Large intestine (tissue), 3 donors: ENCODE results near the gene FA2H. TPM values are rescaled to one million over a fixed set of nuclear protein-coding genes. Genes with fewer than 3 reads are reported as not detected.
A peak's percentile ranks its signal among the peaks of the same experiment; 100 is the strongest.
"Not testable (repeated sequence)": the region's sequence is repeated elsewhere in the genome, so short reads cannot be mapped to it uniquely, and the experiment has no call there.

Source experiments
- DNase-seq, 2 donors: peaks; one replicate each; pipeline versions ENCODE4 v3.0.0 to v3.0.0-alpha.2; 2013
- H3K27ac ChIP-seq: one replicate; pipeline ENCODE4 v1.5.1; 2013; ENCODE audit warnings: low read length
- H3K27me3 ChIP-seq: 2 replicates; pipeline ENCODE4 v1.6.1; 2013; ENCODE audit warnings: low read length; ENCODE audit not compliant: control insufficient read depth, insufficient read depth
- H3K36me3 ChIP-seq: 2 replicates; pipeline ENCODE4 v1.6.1; 2013; ENCODE audit warnings: low read length; ENCODE audit not compliant: control insufficient read depth, insufficient read depth
- H3K4me1 ChIP-seq: one replicate; pipeline ENCODE4 v1.6.1; 2013; ENCODE audit warnings: low read length; ENCODE audit not compliant: control insufficient read depth, insufficient read depth
- H3K4me3 ChIP-seq: one replicate; pipeline ENCODE4 v1.5.1; 2013; ENCODE audit warnings: low read length
- H3K9me3 ChIP-seq: one replicate; pipeline ENCODE4 v1.6.1; 2013; ENCODE audit warnings: mild to moderate bottlenecking, low read depth, low read length, moderate library complexity; ENCODE audit not compliant: control insufficient read depth
- WGBS: methylation state at CpG from one replicate; pipeline ENCODE4 v1.1.5; 2013; ENCODE audit warnings: low lambda C conversion rate; ENCODE audit not compliant: insufficient coverage; 5-methylcytosine and 5-hydroxymethylcytosine counted together
- polyA plus RNA-seq: library from polyadenylated mRNA; unstranded; fragments of 120-200 nt; gene quantifications from one replicate; pipeline ENCODE4 v1.2.1, GENCODE V29; 2013

FA2H gene
- polyA plus RNA-seq, 1 donor, result 10.4 TPM

GRCh38 chr16:74771656-74772315 lies 2.8 kb downstream of the FA2H start:
- 57% methylated on average over 1 of the region's 11 CpGs for WGBS
- Histone ChIP-seq H3K4me3 (no peak overlapping the region), H3K9me3 (no peaks in the 10 kb centered on the region), H3K4me1 (peaks cover 11% of the 10 kb centered on the region), H3K27ac (no peak overlapping the region), H3K36me3 (no peaks in the 10 kb centered on the region), H3K27me3 (peaks cover 10% of the 10 kb centered on the region)
- no peak for DNase-seq

- 70% methylated on average over 2 of the region's 13 CpGs for WGBS
- peak in 1 of 2 donors; percentile 15 for DNase-seq
- H3K27me3 ChIP-seq, result peaks cover 10% of the 10 kb centered on the region
- no peak overlapping the region for H3K4me3 ChIP-seq
- no peaks in the 10 kb centered on the region for H3K36me3 ChIP-seq
- H3K4me1 ChIP-seq, result peaks cover 11% of the 10 kb centered on the region
- H3K9me3 ChIP-seq, result no peaks in the 10 kb centered on the region
- no peak overlapping the region for H3K27ac ChIP-seq
Observed at GRCh38 chr16:74770831-74771526, 3.6 kb downstream of the FA2H start.

DNA sequence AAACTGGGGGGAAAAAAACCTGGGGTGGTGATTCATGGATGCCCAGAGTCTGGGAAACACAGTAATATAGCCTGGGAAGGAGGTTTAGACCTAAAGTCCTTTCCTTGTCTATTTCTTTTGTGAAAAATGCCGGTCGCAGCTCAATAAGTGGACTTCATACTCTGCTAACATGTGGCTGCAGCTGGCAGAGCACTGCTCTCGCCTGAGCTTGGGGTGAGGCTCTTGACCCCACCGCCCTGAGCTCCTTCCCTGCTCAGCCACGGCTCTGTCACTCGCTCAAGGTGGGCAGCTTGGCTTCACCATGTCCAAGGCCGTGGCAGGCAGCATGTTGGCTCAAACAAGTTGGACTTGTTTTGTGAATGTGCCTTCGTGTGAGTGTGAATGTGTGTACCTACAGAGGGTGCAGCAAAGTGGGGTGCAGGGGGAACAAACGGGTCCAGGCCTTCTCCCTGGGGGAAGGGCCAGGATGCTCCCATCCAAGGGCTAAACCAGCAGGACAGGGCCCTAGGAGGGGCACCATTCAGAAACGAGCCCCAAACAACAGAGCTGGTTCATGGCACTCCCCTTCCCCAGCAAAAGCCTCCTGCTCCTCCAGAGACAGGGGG lies 4.9 kb downstream of the FA2H start:
- H3K27ac ChIP-seq, result peak overlapping the region; percentile 13
- H3K9me3 ChIP-seq, result no peaks in the 10 kb centered on the region
- no peak overlapping the region for H3K4me3 ChIP-seq
- WGBS, result no CpG with 5 or more reads among the region's 10 CpGs
- H3K4me1 ChIP-seq, result peaks cover 11% of the 10 kb centered on the region
- peak; percentile 74 to 83 for DNase-seq
- peaks cover 10% of the 10 kb centered on the region for H3K27me3 ChIP-seq
- no peaks in the 10 kb centered on the region for H3K36me3 ChIP-seq

DNA sequence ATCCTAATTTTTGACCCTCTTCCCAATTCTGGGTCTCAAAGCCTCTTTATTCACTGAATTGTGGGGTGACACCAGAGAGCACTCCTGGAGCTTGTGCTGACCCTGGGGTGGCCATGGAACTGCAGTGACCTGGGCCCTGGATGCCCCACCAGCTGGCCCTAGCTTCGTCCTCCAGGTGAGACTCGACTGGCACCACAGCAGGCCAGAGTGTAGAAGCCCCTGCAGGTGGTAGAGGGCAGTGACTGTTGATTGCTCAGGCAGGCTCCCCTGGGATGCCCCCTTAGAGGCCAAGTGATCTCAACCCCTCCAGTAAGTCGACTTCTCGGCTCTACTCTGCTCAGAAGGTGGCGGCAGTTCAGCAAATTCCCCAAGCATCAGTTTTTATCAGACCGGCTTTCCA lies 6.4 kb downstream of the FA2H start:
- Histone ChIP-seq H3K36me3 (no peaks in the 10 kb centered on the region), H3K27me3 (no peaks in the 10 kb centered on the region), H3K9me3 (no peaks in the 10 kb centered on the region), H3K4me1 (peaks cover 11% of the 10 kb centered on the region), H3K27ac (no peak overlapping the region), H3K4me3 (no peak overlapping the region)
- 90% methylated on average over 2 of the region's 6 CpGs for WGBS
- DNase-seq, result no peak

DNA sequence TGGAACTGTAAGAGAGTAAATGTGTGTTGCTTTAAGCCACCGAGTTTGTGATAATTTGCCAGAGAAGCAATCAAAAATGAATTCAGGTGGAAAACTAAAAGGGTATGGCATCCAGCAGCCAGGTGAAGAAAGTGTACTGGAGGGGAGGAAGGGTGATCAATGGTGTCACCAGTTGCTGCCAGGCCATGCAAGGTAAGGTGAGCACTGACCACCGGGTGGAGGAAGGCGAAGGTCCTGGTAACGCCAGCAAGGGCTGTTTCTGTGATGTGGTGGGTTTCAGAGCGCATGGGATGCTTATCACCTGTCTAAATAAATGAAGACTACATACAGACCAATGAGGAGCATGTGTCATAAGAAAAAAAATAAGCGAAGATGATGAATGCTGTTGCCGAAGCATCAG lies 6.9 kb downstream of the FA2H start:
- H3K27ac ChIP-seq, result no peak overlapping the region
- no peak overlapping the region for H3K4me3 ChIP-seq
- H3K4me1 ChIP-seq, result peaks cover 11% of the 10 kb centered on the region
- H3K36me3 ChIP-seq, result no peaks in the 10 kb centered on the region
- WGBS, result 67% methylated on average over 1 of the region's 7 CpGs
- no peak for DNase-seq
- no peaks in the 10 kb centered on the region for H3K9me3 ChIP-seq
- H3K27me3 ChIP-seq, result no peaks in the 10 kb centered on the region

- WGBS, result no CpG with 5 or more reads among the region's 7 CpGs
- DNase-seq, result no peak
Observed at GRCh38 chr16:74766729-74767128, 7.9 kb downstream of the FA2H start.

DNA sequence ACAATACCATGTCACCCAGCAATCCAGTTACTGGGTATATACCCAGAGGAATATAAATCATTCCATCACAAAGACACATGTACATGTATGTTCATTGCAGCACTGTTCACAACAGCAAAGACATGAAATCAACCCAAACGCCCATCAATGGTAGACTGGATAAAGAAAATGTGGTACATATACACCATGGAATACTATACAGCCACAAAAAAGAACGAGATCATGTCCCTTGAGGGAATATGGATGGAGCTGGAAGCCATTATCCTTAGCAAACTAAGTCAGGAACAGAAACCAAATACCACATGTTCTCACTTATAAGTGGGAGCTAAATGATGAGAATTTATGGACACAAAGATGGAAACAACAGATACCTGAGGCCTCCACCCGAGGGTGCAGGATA lies 10.4 kb downstream of the FA2H start:
- not testable (repeated sequence) for H3K27ac ChIP-seq, H3K4me1 ChIP-seq, H3K27me3 ChIP-seq, DNase-seq, H3K36me3 ChIP-seq, H3K4me3 ChIP-seq, H3K9me3 ChIP-seq
- WGBS, result 100% methylated on average over 1 of the region's 3 CpGs

More at GRCh38 chr16:74766729-74767128, 7.9 kb downstream of the FA2H start:
- H3K4me3 ChIP-seq, result no peak overlapping the region
- peaks cover 11% of the 10 kb centered on the region for H3K4me1 ChIP-seq
- no peaks in the 10 kb centered on the region for H3K36me3 ChIP-seq
- no peak overlapping the region for H3K27ac ChIP-seq
- no peaks in the 10 kb centered on the region for H3K9me3 ChIP-seq
- H3K27me3 ChIP-seq, result no peaks in the 10 kb centered on the region

DNA sequence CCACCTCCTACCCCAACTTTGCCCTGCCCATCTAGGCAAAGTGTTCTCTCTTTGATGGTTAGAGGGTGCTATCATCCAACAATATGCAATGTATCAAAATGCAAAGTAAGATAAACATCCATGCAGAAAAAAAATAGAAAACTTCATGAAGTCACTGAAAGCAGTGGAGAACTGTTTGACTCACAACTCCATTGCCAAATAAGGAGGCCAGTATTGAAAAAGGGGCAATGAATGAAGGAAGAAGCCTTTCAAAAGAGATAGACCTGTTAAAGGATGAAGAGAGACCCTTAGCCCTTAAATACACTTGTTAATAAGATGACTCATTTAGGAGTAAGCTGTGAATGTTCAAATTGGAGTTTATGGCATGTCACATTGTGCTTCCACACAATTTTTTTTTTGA lies 13.0 kb downstream of the FA2H start:
- H3K4me1 ChIP-seq, result no peaks in the 10 kb centered on the region
- no peaks in the 10 kb centered on the region for H3K36me3 ChIP-seq
- DNase-seq, result no peak
- no peaks in the 10 kb centered on the region for H3K27me3 ChIP-seq
- no peak overlapping the region for H3K4me3 ChIP-seq
- H3K9me3 ChIP-seq, result no peaks in the 10 kb centered on the region
- H3K27ac ChIP-seq, result no peak overlapping the region

DNA sequence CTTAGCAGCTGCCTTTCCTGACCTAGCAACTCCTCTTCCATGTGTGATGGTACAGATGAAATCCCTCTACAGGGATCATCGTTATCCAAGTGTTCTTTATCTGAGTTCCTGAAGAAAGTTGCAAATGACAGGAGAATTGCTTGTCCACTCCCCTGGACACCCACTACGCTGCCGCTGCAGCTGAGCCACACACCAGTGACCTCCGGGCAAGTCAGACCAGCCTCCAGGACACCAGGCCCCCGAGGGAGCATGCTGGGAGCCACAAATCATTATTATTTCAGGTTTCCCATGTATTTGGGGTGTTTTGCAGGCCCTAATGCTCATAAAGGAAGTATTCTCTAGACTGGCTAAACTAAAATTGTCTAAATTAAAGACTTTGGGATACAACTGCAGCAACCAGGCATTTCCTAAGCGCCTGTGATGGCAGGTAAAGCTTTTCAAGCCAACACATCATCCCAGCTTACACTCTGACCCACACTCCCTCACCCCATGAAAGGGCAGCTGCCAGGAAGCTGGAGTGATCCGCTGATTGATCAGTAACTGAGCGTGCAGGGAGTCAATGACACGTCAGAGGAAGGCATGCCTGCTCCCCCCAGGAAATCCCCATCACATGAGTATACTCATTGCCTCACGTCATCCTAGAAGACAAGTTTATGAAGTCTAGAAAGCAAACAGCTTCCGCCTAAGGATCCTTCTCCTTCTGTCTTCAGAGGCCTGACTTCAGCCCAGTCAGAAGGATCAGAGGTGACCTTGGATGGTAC lies 14.4 kb downstream of the FA2H start:
- no peak overlapping the region for H3K4me3 ChIP-seq
- no peaks in the 10 kb centered on the region for H3K4me1 ChIP-seq
- H3K36me3 ChIP-seq, result no peaks in the 10 kb centered on the region
- no CpG with 5 or more reads among the region's 11 CpGs for WGBS
- H3K9me3 ChIP-seq, result no peaks in the 10 kb centered on the region
- no peak overlapping the region for H3K27ac ChIP-seq
- no peak for DNase-seq
- H3K27me3 ChIP-seq, result no peaks in the 10 kb centered on the region

- no peak overlapping the region for H3K4me3 ChIP-seq
- no CpG with 5 or more reads among the region's 3 CpGs for WGBS
- no peak for DNase-seq
- no peaks in the 10 kb centered on the region for H3K9me3 ChIP-seq
- H3K4me1 ChIP-seq, result no peaks in the 10 kb centered on the region
- H3K36me3 ChIP-seq, result no peaks in the 10 kb centered on the region
- H3K27ac ChIP-seq, result no peak overlapping the region
- H3K27me3 ChIP-seq, result no peaks in the 10 kb centered on the region
Observed at GRCh38 chr16:74759564-74759963, 15.1 kb downstream of the FA2H start.
